Endothelial cell of umbilical vein (primary cell): ENCODE results near the gene PPARD. TPM values are rescaled to one million over a fixed set of nuclear protein-coding genes. Genes with fewer than 3 reads are reported as not detected.

Source experiments
- BruUV-seq: library from RNA; stranded (reverse); fragments of 400-500 nt; replicated peaks from 2 replicates; lab custom pipeline; 2021; lab: Mats Ljungman, UMichigan
- CTCF ChIA-PET: fragments of 300-600, 350-600 bp; sonication (Branson Sonifier 250); formaldehyde crosslinking; loops from one replicate; lab custom pipeline; 2021; ENCODE audit warnings: antibody characterized with exemption, inconsistent platforms; lab: Charles Lee
- POLR2A ChIA-PET: fragments of 300-600, 350-600 bp; sonication (Branson Sonifier 250); formaldehyde crosslinking; loops from one replicate; lab custom pipeline; 2021; ENCODE audit warnings: antibody characterized with exemption, inconsistent platforms; lab: Charles Lee
- DNase-seq: peaks from one replicate; pipeline ENCODE4 v3.0.0-alpha.2; 2011; ENCODE audit warnings: low read depth, low spot score
- FAIRE-seq: peaks from 2 replicates; lab custom pipeline; 2011; peaks lifted over from hg19 to GRCh38; lab: Jason Lieb, UNC
- H2AFZ ChIP-seq: 2 replicates; pipeline ENCODE4 v1.6.0; 2012; ENCODE audit warnings: low read depth, low read length, control low read depth, inconsistent platforms
- H3K27ac ChIP-seq: 2 replicates; pipeline ENCODE4 v1.5.1; 2011; ENCODE audit warnings: low read depth, mild to moderate bottlenecking, control low read depth, low read length, moderate library complexity; ENCODE audit not compliant: insufficient read depth
- H3K27me3 ChIP-seq, 2 experiments: 2 replicates each; pipeline versions ENCODE4 v1.6.0 to v1.6.1; 2011; ENCODE audit warnings: low read length in 2 of 2, mixed read lengths in 1 of 2; ENCODE audit not compliant: control insufficient read depth in 2 of 2, insufficient read depth in 2 of 2
- H3K36me3 ChIP-seq, 2 experiments: 2 replicates in 1 of 2; 3 replicates in 1 of 2; pipeline ENCODE4 v1.5.1; 2011; ENCODE audit warnings: low read length in 2 of 2, mild to moderate bottlenecking in 1 of 2, moderate library complexity in 1 of 2; ENCODE audit not compliant: control insufficient read depth in 2 of 2, insufficient read depth in 2 of 2; ENCODE audit errors: extremely low read depth in 1 of 2
- H3K4me1 ChIP-seq: 3 replicates; pipeline ENCODE4 v1.5.1; 2011; ENCODE audit warnings: mild to moderate bottlenecking, low read length; ENCODE audit not compliant: control insufficient read depth, insufficient read depth; ENCODE audit errors: extremely low read depth
- H3K4me2 ChIP-seq: 2 replicates; pipeline ENCODE4 v1.6.1; 2011; ENCODE audit warnings: low read length, control low read depth, mixed read lengths; ENCODE audit not compliant: insufficient read depth
- H3K4me3 ChIP-seq, 3 experiments: fragments of 200-600 bp in 1 of 3; sonication (generic), shearing (Covaris generic) in 1 of 3; replicated peaks in 1 of 3; 2 replicates each; pipeline ENCODE4 v1.5.1; 2011 to 2016; ENCODE audit warnings: control low read depth in 3 of 3, low read length in 3 of 3, mild to moderate bottlenecking in 2 of 3, inconsistent platforms in 1 of 3, low read depth in 1 of 3, moderate library complexity in 1 of 3; ENCODE audit not compliant: insufficient read depth in 1 of 3
- H3K79me2 ChIP-seq: 2 replicates; pipeline ENCODE4 v1.6.0; 2012; ENCODE audit warnings: low read length, inconsistent platforms; ENCODE audit not compliant: control insufficient read depth, insufficient read depth
- H3K9ac ChIP-seq: replicated peaks from 2 replicates; pipeline ENCODE3; 2011; ENCODE audit warnings: low read length, control low read depth; ENCODE audit not compliant: insufficient read depth; ENCODE audit errors: extremely low read depth
- H3K9me1 ChIP-seq: replicated peaks from 3 replicates; pipeline ENCODE4 v1.6.0; 2011; ENCODE audit warnings: mild to moderate bottlenecking, low read length; ENCODE audit not compliant: control insufficient read depth, insufficient read depth; ENCODE audit errors: extremely low read depth
- H3K9me3 ChIP-seq: replicated peaks from 2 replicates; pipeline ENCODE4 v1.5.1; 2012; ENCODE audit warnings: low read length, inconsistent platforms; ENCODE audit not compliant: control insufficient read depth, insufficient read depth
- H4K20me1 ChIP-seq: replicated peaks from 2 replicates; pipeline ENCODE3; 2011; ENCODE audit warnings: mild to moderate bottlenecking, low read length; ENCODE audit not compliant: control insufficient read depth, insufficient read depth; ENCODE audit errors: extremely low read depth
- CTCF ChIP-seq, 2 donors: IDR thresholded peaks; 1 replicate in 1 of 2; 2 replicates in 1 of 2; pipeline ENCODE4 v1.5.1; 2011; ENCODE audit warnings: low read length in 2 of 2, mild to moderate bottlenecking in 2 of 2, moderate library complexity in 2 of 2, control low read depth in 1 of 2, inconsistent platforms in 1 of 2, low read depth in 1 of 2; ENCODE audit not compliant: insufficient read depth in 1 of 2; ENCODE audit errors: extremely low read depth in 1 of 2
- EZH2 ChIP-seq: IDR thresholded peaks from 2 replicates; pipeline ENCODE4 v1.6.1; 2012; ENCODE audit warnings: borderline replicate concordance, low read depth, mild to moderate bottlenecking, moderate library complexity, low read length, inconsistent platforms; ENCODE audit not compliant: severe bottlenecking
- FOS ChIP-seq: IDR thresholded peaks from 2 replicates; pipeline ENCODE4 v1.6.1; 2011; ENCODE audit warnings: mild to moderate bottlenecking, low read length, moderate library complexity, borderline replicate concordance; ENCODE audit not compliant: insufficient read depth
- GATA2 ChIP-seq: IDR thresholded peaks from 2 replicates; pipeline ENCODE4 v1.7.0; 2011; ENCODE audit warnings: low read depth, mild to moderate bottlenecking, moderate library complexity, mixed read lengths, low read length; ENCODE audit not compliant: insufficient read length, insufficient read depth
- JUN ChIP-seq: IDR thresholded peaks from 2 replicates; pipeline ENCODE4 v1.6.1; 2011; ENCODE audit warnings: borderline replicate concordance, low read depth; ENCODE audit not compliant: insufficient read length, insufficient read depth
- MAX ChIP-seq: IDR thresholded peaks from 2 replicates; pipeline ENCODE4 v1.6.1; 2011; ENCODE audit not compliant: insufficient read depth, insufficient read length
- MYC ChIP-seq: IDR thresholded peaks from one replicate; pipeline ENCODE4 v1.6.1; 2011; ENCODE audit warnings: mild to moderate bottlenecking, low read depth, low read length
- POLR2A ChIP-seq: IDR thresholded peaks from 2 replicates; pipeline ENCODE4 v1.6.1; 2012; ENCODE audit warnings: low read depth, mild to moderate bottlenecking, control low read depth, low read length
- POLR2AphosphoS5 ChIP-seq: IDR thresholded peaks from 2 replicates; pipeline ENCODE4 v1.6.1; 2012; ENCODE audit warnings: low read depth, mild to moderate bottlenecking, control low read depth, low read length, moderate library complexity; ENCODE audit not compliant: insufficient read depth
- dilution Hi-C: fragments of 300-500 bp; cut with MboI; formaldehyde crosslinking; loops from one replicate; pipeline ENCODE4 v1.15.0; 2019; ENCODE audit warnings: low sequenced_read_pairs; ENCODE audit not compliant: extremely low pct_ligation_motif_present
- intact Hi-C: fragments of 100-400 bp; cut with micrococcal nuclease; formaldehyde crosslinking; loops from one replicate; pipeline ENCODE4 v1.10.0; 2022
- polyA plus RNA-seq, 4 experiments: library from polyadenylated mRNA; depleted of rRNA in 3 of 4; stranded (reverse) in 3 of 4; unstranded in 1 of 4; fragments of >200 nt; gene quantifications; 2 replicates each; pipeline versions ENCODE4 v1.2.1 to v1.2.3, GENCODE V29; 2011 to 2012; ENCODE audit warnings: missing spikeins in 1 of 4
- total RNA-seq: library from RNA; stranded (reverse); gene quantifications from 2 replicates; pipeline ENCODE4 v1.2.3, GENCODE V29; 2021

Gene PPARD
- total and polyA plus RNA-seq, 2 donors (not counting 3 experiments of a cell fraction or from before 2014, with no cell fraction given) = 23.4 to 29.2 TPM

GRCh38 chr6:35465646-35466045 is 123.3 kb downstream of the PPARD start:
- TF ChIP-seq MAX = no peak
- TF ChIP-seq JUN = no peak
- TF ChIP-seq EZH2 = no peak
- TF ChIP-seq POLR2AphosphoS5 = no peak
- no peak for TF ChIP-seq GATA2
- TF ChIP-seq POLR2A = no peak
- TF ChIP-seq CTCF (IDR thresholded peaks at IDR 0.05; ENCODE audit: extremely low read depth in 1 of 2, insufficient read depth in 1 of 2, low read depth in 1 of 2, low read length in 2 of 2) = no peak
- TF ChIP-seq FOS = no peak
- TF ChIP-seq MYC = no peak
- H3K4me3 ChIP-seq = no peak overlapping the region
- FAIRE-seq (no peak), DNase-seq (no peak)
- H3K9ac ChIP-seq = no peak overlapping the region
- POLR2A ChIA-PET = interaction anchor here (0.6 kb wide), 1 partner anchor 191 kb away, joined by 3 read pairs; no protein-coding TSS in a partner anchor
- H3K36me3 ChIP-seq = peaks cover 3 to 9% of the 10 kb centered on the region in 2 experiments
- H4K20me1 ChIP-seq = peaks cover 5% of the 10 kb centered on the region
- no peak overlapping the region for H3K27ac ChIP-seq
- no peak overlapping the region for H2AFZ ChIP-seq
- H3K27me3 ChIP-seq = no peaks in the 10 kb centered on the region
- intact Hi-C loops (no loop called here), dilution Hi-C loops (no loop called here)
- CTCF ChIA-PET = interaction anchor here (0.8 to 2.3 kb wide), 7 partner anchors 10 to 271 kb away, joined by 3 to 11 read pairs (median 4); partner anchors contain the start of genes ARMC12 and PPARD
- no peaks in the 10 kb centered on the region for H3K9me3 ChIP-seq
- no peaks in the 10 kb centered on the region for H3K9me1 ChIP-seq
- peaks cover 24% of the 10 kb centered on the region for H3K79me2 ChIP-seq
- H3K4me2 ChIP-seq = no peak overlapping the region
- peaks cover 18% of the 10 kb centered on the region for H3K4me1 ChIP-seq
- no TSS peak for BruUV-seq
